Calu3 (cell line): Measurements from ENCODE around the gene DYNLT2B. TPM values are rescaled to one million over a fixed set of nuclear protein-coding genes. Genes with fewer than 3 reads are reported as not detected.
A peak's percentile ranks its signal among the peaks of the same experiment; 100 is the strongest.
"Not testable (repeated sequence)": the region's sequence is repeated elsewhere in the genome, so short reads cannot be mapped to it uniquely, and the experiment has no call there.

ENCODE experiments used
- BruUV-seq: library from RNA; stranded (reverse); fragments of 400-500 nt; replicated peaks from 2 replicates; lab custom pipeline; 2021; lab: Mats Ljungman, UMichigan
- CTCF ChIA-PET: fragments of 300-600 bp; sonication (Branson Sonifier 250); formaldehyde crosslinking; loops from one replicate; lab custom pipeline; 2022; ENCODE audit warnings: antibody characterized with exemption; lab: Charles Lee
- DNase-seq: peaks from one replicate; pipeline ENCODE4 v3.0.0; 2022
- H3K27ac Mint-ChIP-seq: one replicate; pipeline ENCODE4 v1.8.0; 2022; ENCODE audit warnings: mixed read lengths; ENCODE audit not compliant: unreplicated experiment
- H3K27me3 Mint-ChIP-seq: one replicate; pipeline ENCODE4 v1.8.0; 2022; ENCODE audit warnings: mixed read lengths; ENCODE audit not compliant: unreplicated experiment
- H3K36me3 Mint-ChIP-seq: one replicate; pipeline ENCODE4 v1.8.0; 2022; ENCODE audit warnings: mild to moderate bottlenecking, moderate library complexity, mixed read lengths; ENCODE audit not compliant: insufficient read depth, unreplicated experiment
- H3K4me1 Mint-ChIP-seq: one replicate; pipeline ENCODE4 v1.8.0; 2022; ENCODE audit warnings: mild to moderate bottlenecking, low read depth, mixed read lengths; ENCODE audit not compliant: unreplicated experiment
- H3K4me3 Mint-ChIP-seq: one replicate; pipeline ENCODE4 v1.8.0; 2022; ENCODE audit warnings: mild to moderate bottlenecking, low read depth, moderate library complexity, mixed read lengths; ENCODE audit not compliant: unreplicated experiment
- H3K9me3 Mint-ChIP-seq: one replicate; pipeline ENCODE4 v1.8.0; 2022; ENCODE audit warnings: low read depth, mixed read lengths; ENCODE audit not compliant: unreplicated experiment
- intact Hi-C: fragments of 100-400 bp; cut with micrococcal nuclease; formaldehyde crosslinking; loops from one replicate; pipeline ENCODE4 v1.10.0; 2022; ENCODE audit not compliant: unreplicated experiment
- total RNA-seq: library from RNA; stranded (reverse); gene quantifications from 2 replicates; pipeline ENCODE4 v1.2.3, GENCODE V29; 2022
- TF ChIP-seq, protein P1 (sequence below): fragments of 200-600 bp; IDR thresholded peaks from one replicate; pipeline ENCODE4 v1.8.0; 2022; ENCODE audit warnings: antibody characterized with exemption; ENCODE audit not compliant: unreplicated experiment

The DYNLT2B gene
- total RNA-seq, 1 experiment from 2014 or later, result 10.8 TPM

DNA sequence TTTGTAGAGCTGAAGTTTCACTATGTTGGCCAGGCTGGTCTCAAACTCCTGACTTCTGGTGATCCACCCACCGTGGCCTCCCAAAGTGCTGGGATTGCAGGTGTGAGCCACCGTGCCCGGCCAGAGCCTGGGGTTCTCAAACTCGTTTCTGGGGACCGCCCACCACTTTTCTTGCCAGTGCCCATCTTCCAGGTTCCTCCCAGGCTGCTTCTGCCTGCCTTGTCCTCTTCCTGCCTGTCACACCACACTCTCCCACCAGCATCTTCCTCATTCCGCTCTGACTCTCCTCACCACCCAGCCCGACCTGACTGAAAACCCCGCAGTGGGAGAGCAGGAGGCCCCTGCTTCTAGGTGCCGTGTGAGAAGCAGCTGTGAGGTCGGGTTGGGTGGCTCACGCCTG is 3.1 kb upstream of the DYNLT2B start:
- Mint-ChIP-seq H3K27ac (no peak overlapping the region), H3K4me1 (peaks cover 9% of the 10 kb centered on the region), H3K9me3 (no peaks in the 10 kb centered on the region), H3K27me3 (no peaks in the 10 kb centered on the region), H3K4me3 (no peak overlapping the region), H3K36me3 (peaks cover 19% of the 10 kb centered on the region)
- TF ChIP-seq, protein P1, sequence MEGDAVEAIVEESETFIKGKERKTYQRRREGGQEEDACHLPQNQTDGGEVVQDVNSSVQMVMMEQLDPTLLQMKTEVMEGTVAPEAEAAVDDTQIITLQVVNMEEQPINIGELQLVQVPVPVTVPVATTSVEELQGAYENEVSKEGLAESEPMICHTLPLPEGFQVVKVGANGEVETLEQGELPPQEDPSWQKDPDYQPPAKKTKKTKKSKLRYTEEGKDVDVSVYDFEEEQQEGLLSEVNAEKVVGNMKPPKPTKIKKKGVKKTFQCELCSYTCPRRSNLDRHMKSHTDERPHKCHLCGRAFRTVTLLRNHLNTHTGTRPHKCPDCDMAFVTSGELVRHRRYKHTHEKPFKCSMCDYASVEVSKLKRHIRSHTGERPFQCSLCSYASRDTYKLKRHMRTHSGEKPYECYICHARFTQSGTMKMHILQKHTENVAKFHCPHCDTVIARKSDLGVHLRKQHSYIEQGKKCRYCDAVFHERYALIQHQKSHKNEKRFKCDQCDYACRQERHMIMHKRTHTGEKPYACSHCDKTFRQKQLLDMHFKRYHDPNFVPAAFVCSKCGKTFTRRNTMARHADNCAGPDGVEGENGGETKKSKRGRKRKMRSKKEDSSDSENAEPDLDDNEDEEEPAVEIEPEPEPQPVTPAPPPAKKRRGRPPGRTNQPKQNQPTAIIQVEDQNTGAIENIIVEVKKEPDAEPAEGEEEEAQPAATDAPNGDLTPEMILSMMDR, result no peak
- intact Hi-C loops, result no loop called here
- CTCF ChIA-PET, result no interaction called here
- BruUV-seq, result no TSS peak
- no peak for DNase-seq

DNA sequence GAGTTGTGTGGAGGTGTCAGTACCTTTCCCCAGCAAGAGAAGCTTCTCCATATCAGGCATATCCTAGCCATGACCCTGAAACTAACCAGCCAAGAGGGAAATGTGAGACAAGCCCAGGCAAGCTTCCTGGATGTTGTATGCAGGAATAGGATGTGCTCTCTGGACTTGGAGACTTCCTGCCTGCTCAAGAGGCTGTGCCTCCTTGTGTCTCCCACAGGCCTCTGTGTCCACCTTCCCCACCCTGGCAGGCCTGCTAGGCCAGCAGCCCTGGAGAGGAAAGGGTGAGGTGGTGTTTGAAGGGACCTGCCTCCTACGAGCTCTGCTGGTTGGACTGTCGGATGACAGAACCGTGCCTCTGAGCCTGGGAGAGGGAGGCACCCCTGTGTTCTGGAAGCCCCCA is 2.1 kb upstream of the DYNLT2B start:
- TF ChIP-seq, protein P1, result no peak
- no TSS peak for BruUV-seq
- Mint-ChIP-seq H3K27me3 (no peaks in the 10 kb centered on the region), H3K9me3 (no peaks in the 10 kb centered on the region), H3K36me3 (peaks cover 19% of the 10 kb centered on the region), H3K4me3 (no peak overlapping the region), H3K4me1 (peaks cover 9% of the 10 kb centered on the region), H3K27ac (no peak overlapping the region)
- CTCF ChIA-PET, result no interaction called here
- intact Hi-C loops, result no loop called here
- DNase-seq, result no peak

DNA sequence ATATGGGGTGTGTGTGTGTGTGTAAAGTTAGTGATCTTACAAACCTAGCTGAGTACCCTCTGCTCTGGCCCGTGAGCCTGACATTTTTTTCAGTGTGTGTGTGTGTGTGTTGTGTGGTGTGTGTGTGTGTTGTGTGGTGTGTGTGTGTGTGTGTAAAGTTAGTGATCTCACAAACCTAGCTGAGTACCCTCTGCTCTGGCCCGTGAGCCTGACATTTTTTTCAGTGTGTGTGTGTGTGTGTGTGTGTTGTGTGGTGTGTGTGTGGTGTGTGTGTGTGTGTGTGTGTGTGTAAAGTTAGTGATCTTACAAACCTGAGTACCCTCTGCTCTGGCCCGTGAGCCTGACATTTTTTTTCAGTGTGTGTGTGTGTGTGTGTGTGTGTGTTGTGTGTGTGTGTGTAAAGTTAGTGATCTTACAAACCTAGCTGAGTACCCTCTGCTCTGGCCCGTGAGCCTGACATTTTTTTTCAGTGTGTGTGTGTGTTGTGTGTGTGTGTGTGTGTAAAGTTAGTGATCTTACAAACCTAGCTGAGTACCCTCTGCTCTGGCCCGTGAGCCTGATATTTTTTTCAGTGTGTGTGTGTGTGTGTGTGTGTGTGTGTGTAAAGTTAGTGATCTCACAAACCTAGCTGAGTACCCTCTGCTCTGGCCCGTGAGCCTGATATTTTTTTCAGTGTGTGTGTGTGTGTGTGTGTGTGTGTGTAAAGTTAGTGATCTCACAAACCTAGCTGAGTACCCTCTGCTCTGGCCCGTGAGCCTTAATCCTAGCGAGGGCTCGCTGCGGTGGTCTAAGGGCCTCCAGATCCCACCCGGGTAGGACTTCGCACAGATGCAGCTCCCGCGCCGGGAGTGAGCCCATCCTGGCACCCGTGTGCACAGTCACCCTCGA is 997 bp downstream of the DYNLT2B start:
- H3K4me1 Mint-ChIP-seq, intact Hi-C loops, H3K9me3 Mint-ChIP-seq, H3K27me3 Mint-ChIP-seq, DNase-seq, CTCF ChIA-PET: not testable (repeated sequence)
- BruUV-seq, result TSS peak; percentile 11
- Mint-ChIP-seq H3K36me3 (peaks cover 24% of the 10 kb centered on the region), H3K27ac (peak overlapping the region; percentile 75), H3K4me3 (peak overlapping the region; percentile 91)

DNA sequence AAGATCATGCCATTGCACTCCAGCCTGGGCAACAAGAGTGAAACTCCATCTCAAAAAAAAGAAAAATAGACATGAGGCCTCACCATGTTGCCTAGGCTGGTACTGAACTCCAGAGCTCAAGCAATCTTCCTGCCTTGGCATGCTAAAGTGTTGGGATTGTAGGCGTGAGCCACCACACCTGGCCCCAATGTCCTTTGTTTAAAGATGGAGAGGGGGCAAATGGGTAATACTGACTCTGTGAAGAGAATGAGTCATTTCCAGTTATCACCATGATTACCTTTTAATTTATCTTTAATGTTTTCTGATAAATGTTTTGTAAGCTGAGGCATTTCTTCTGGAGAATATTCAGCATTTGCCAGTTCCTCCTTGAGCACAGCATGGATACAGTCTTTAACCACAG is 2.2 kb downstream of the DYNLT2B start:
- DNase-seq, result no peak
- Mint-ChIP-seq H3K27ac (no peak overlapping the region), H3K27me3 (no peaks in the 10 kb centered on the region), H3K36me3 (peaks cover 24% of the 10 kb centered on the region), H3K9me3 (no peaks in the 10 kb centered on the region), H3K4me3 (no peak overlapping the region), H3K4me1 (peaks cover 9% of the 10 kb centered on the region)
- CTCF ChIA-PET, result interaction anchor here (0.7 kb wide), 1 partner anchor 1110 kb away, joined by 3 read pairs; no protein-coding TSS in a partner anchor
- intact Hi-C loops, result no loop called here
- no TSS peak for BruUV-seq
- TF ChIP-seq, protein P1, result no peak

DNA sequence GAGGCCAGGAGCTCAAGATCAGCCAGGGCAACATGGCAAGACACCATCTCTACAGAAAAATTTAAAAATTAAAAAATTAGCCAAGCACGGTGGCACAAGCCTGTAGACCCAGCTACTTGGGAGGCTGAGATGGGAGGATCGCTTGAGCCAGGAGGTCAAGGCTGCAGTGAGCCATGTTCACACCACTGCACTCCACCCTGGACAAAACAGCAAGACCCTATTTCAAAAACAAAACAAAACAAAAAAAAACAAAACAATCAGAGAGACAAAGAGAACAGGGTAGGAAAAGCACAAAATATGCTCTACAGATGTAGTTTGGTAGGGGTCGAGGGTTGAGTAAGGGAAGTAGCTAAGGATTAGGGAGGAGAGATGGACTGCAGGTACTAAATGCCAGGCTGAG is 3.4 kb downstream of the DYNLT2B start:
- intact Hi-C loops, result no loop called here
- Mint-ChIP-seq H3K4me1 (peaks cover 9% of the 10 kb centered on the region), H3K4me3 (no peak overlapping the region), H3K27ac (no peak overlapping the region), H3K9me3 (no peaks in the 10 kb centered on the region), H3K27me3 (no peaks in the 10 kb centered on the region), H3K36me3 (peaks cover 24% of the 10 kb centered on the region)
- no TSS peak for BruUV-seq
- TF ChIP-seq, protein P1, result no peak
- DNase-seq, result no peak
- CTCF ChIA-PET, result interaction anchor here (0.6 kb wide), 1 partner anchor 240 kb away, joined by 3 read pairs; no protein-coding TSS in a partner anchor

DNA sequence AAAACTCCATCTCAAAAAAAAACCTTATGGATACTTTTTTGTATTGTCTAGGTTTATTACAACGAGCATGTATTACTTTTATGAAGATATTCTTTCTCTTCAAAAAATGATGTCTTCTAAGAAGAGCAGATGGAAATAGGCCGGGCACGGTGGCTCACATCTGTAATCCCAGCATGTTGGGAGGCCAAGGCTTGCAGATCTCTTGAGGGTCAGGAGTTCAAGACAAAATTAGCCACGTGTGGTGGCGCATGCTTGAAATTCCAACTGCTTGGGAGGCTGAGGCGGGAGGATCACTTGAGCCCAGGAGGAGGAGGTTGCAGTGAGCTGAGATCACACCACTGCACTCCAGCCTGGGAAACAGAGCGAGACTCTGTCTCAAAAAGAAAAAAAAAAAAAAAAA is 4.0 kb downstream of the DYNLT2B start:
- CTCF ChIA-PET, BruUV-seq, H3K9me3 Mint-ChIP-seq, H3K4me3 Mint-ChIP-seq, H3K27me3 Mint-ChIP-seq, H3K27ac Mint-ChIP-seq, intact Hi-C loops, H3K4me1 Mint-ChIP-seq, DNase-seq: not testable (repeated sequence)
- peaks cover 24% of the 10 kb centered on the region for H3K36me3 Mint-ChIP-seq

DNA sequence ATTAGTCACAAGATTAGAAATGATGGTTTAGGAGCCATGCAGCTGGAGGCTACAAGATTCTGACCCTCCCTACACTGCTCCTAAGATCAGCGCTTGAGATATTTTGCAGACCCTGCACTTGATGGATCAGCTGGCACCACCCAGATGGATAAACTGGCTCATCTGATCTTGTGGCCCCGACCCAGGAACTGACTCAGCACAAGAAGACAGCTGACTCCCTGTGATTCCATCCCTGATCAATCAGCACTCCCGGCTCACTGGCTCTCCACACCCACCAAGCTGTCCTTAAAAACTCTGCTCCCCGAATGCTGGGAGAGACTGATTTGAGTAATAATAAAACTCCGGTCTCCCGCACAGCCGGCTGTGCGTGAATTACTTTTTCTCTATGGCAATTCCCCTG is 15.1 kb downstream of the DYNLT2B start:
- H3K9me3 Mint-ChIP-seq, H3K27ac Mint-ChIP-seq, H3K36me3 Mint-ChIP-seq, H3K4me3 Mint-ChIP-seq, H3K27me3 Mint-ChIP-seq, DNase-seq, H3K4me1 Mint-ChIP-seq, CTCF ChIA-PET, intact Hi-C loops, BruUV-seq: not testable (repeated sequence)
